ENCODE data around the gene STK32C. TPM values are rescaled to one million over a fixed set of nuclear protein-coding genes. Genes with fewer than 3 reads are reported as not detected.

STK32C gene
- total and polyA plus RNA-seq, 10 donors: 9.6 to 27.8 (median 15.7) TPM

- TF ChIP-seq CTCF (IDR thresholded peaks at IDR 0.05 in 8 of 11, conservative IDR thresholded peaks at IDR 0.05 in 3 of 11) (no peak), POLR2AphosphoS5 (IDR thresholded peaks at IDR 0.05) (no peak), POLR2A (IDR thresholded peaks at IDR 0.05) (no peak)
- H3K27ac ChIP-seq: no peak overlapping the region
Observed at GRCh38 chr10:132259702-132260482, 47.9 kb downstream of the STK32C start.

GRCh38 chr10:132258423-132258822 is 49.3 kb downstream of the STK32C start:
- intact Hi-C loops (cut with DNase I; ENCODE audit: low total_unique reads): no loop called here
- H3K9me3 ChIP-seq: no peaks in the 10 kb centered on the region
- TF ChIP-seq POLR2A (IDR thresholded peaks at IDR 0.05): no peak
- TF ChIP-seq CTCF (IDR thresholded peaks at IDR 0.05 in 8 of 11, conservative IDR thresholded peaks at IDR 0.05 in 3 of 11): no peak
- TF ChIP-seq POLR2AphosphoS5 (IDR thresholded peaks at IDR 0.05): no peak
- WGBS, 5 donors: 90 to 95% (median 91%) methylated on average over 8 to 23 of the region's 23 CpGs
- no peaks in the 10 kb centered on the region for H3K27me3 ChIP-seq (replicated peaks in 1 of 7)
- H3K4me1 ChIP-seq: peaks cover 0 to 15% (median 0%) of the 10 kb centered on the region in 6 donors
- H3K36me3 ChIP-seq: no peaks in the 10 kb centered on the region
- no peak for DNase-seq
- H3K4me3 ChIP-seq: no peak overlapping the region
- H3K27ac ChIP-seq: no peak overlapping the region

More at GRCh38 chr10:132259702-132260482, 47.9 kb downstream of the STK32C start:
- H3K27me3 ChIP-seq (replicated peaks in 1 of 7): no peaks in the 10 kb centered on the region
- peaks cover 0 to 12% (median 0%) of the 10 kb centered on the region in 6 donors for H3K4me1 ChIP-seq
- intact Hi-C loops (cut with DNase I; ENCODE audit: low total_unique reads): no loop called here
- no peak overlapping the region for H3K4me3 ChIP-seq
- no peak for DNase-seq
- no peaks in the 10 kb centered on the region for H3K9me3 ChIP-seq
- WGBS, 5 donors: 91 to 95% (median 92%) methylated on average over 17 to 27 of the region's 27 CpGs
- no peaks in the 10 kb centered on the region for H3K36me3 ChIP-seq

- Histone ChIP-seq H3K9me3 (no peaks in the 10 kb centered on the region), H3K4me3 (no peak overlapping the region), H3K4me1 (peaks cover 0 to 15% (median 0%) of the 10 kb centered on the region in 6 donors), H3K36me3 (no peaks in the 10 kb centered on the region), H3K27ac (no peak overlapping the region), H3K27me3 (replicated peaks in 1 of 7) (no peaks in the 10 kb centered on the region)
- no peak for DNase-seq
- 85 to 94% (median 92%) methylated on average over 6 to 9 of the region's 9 CpGs for WGBS, 5 donors
- TF ChIP-seq CTCF (IDR thresholded peaks at IDR 0.05 in 8 of 11, conservative IDR thresholded peaks at IDR 0.05 in 3 of 11) (no peak), POLR2AphosphoS5 (IDR thresholded peaks at IDR 0.05) (no peak), POLR2A (IDR thresholded peaks at IDR 0.05) (no peak)
- intact Hi-C loops (cut with DNase I; ENCODE audit: low total_unique reads): no loop called here
Observed at GRCh38 chr10:132257907-132258306, 49.8 kb downstream of the STK32C start.

- peaks cover 0 to 15% (median 0%) of the 10 kb centered on the region in 6 donors for H3K4me1 ChIP-seq
- H3K9me3 ChIP-seq: no peaks in the 10 kb centered on the region
- no peak overlapping the region for H3K4me3 ChIP-seq
- H3K27ac ChIP-seq: no peak overlapping the region
- DNase-seq: no peak
- WGBS, 5 donors: 71 to 92% (median 83%) methylated on average over 6 to 8 of the region's 8 CpGs
- no peaks in the 10 kb centered on the region for H3K36me3 ChIP-seq
- H3K27me3 ChIP-seq (replicated peaks in 1 of 7): no peaks in the 10 kb centered on the region
- TF ChIP-seq CTCF (IDR thresholded peaks at IDR 0.05 in 8 of 11, conservative IDR thresholded peaks at IDR 0.05 in 3 of 11): no peak
- TF ChIP-seq POLR2A (IDR thresholded peaks at IDR 0.05): no peak
- TF ChIP-seq POLR2AphosphoS5 (IDR thresholded peaks at IDR 0.05): no peak
- intact Hi-C loops (cut with DNase I; ENCODE audit: low total_unique reads): no loop called here
Observed at GRCh38 chr10:132257271-132257670, 50.5 kb downstream of the STK32C start.

All from spleen (tissue), 11 donors.